OCI-LY1 (cell line): Measurements from ENCODE around the gene PCYT1A.

Experiments used
- H2AFZ ChIP-seq: fragments of 200-600 bp; sonication (generic), shearing (Covaris generic); 2 replicates; pipeline ENCODE4 v1.6.0; 2014; ENCODE audit warnings: antibody characterized with exemption, mild to moderate bottlenecking, low read length
- H3F3A ChIP-seq: fragments of 200-600 bp; sonication (generic), shearing (Covaris generic); 2 replicates; pipeline ENCODE4 v1.6.0; 2014; ENCODE audit warnings: mild to moderate bottlenecking, antibody characterized with exemption, low read length, moderate library complexity; ENCODE audit not compliant: insufficient read depth
- H3K27ac ChIP-seq: fragments of 200-600 bp; sonication (generic); 2 replicates; pipeline ENCODE4 v1.5.1; 2014; ENCODE audit warnings: low read length, mixed run types, mild to moderate bottlenecking, low read depth; ENCODE audit not compliant: poor library complexity, severe bottlenecking
- H3K27me3 ChIP-seq: fragments of 200-600 bp; sonication (generic); 2 replicates; pipeline ENCODE4 v1.6.0; 2014; ENCODE audit warnings: antibody characterized with exemption, mild to moderate bottlenecking, low read length, moderate library complexity; ENCODE audit not compliant: insufficient read depth
- H3K36me3 ChIP-seq: fragments of 200-600 bp; sonication (generic); 2 replicates; pipeline ENCODE4 v1.6.1; 2014; ENCODE audit warnings: mild to moderate bottlenecking, antibody characterized with exemption, low read length, moderate library complexity, mixed read lengths; ENCODE audit not compliant: insufficient read depth
- H3K4me1 ChIP-seq: fragments of 200-600 bp; sonication (generic); 2 replicates; pipeline ENCODE4 v1.5.1; 2014; ENCODE audit warnings: mild to moderate bottlenecking, low read length, moderate library complexity; ENCODE audit not compliant: insufficient read depth, severe bottlenecking
- H3K4me2 ChIP-seq: fragments of 200-600 bp; sonication (generic), shearing (Covaris generic); 2 replicates; pipeline ENCODE4 v1.6.1; 2014; ENCODE audit warnings: low read length
- H3K4me3 ChIP-seq: fragments of 200-600 bp; sonication (generic); 2 replicates; pipeline ENCODE4 v1.5.1; 2014; ENCODE audit warnings: low read length, low read depth, mild to moderate bottlenecking, mixed read lengths; ENCODE audit not compliant: poor library complexity, severe bottlenecking
- H3K79me2 ChIP-seq: fragments of 200-600 bp; shearing (Covaris generic); 2 replicates; pipeline ENCODE4 v1.6.1; 2016; ENCODE audit warnings: mixed run types, low read length, mixed read lengths; ENCODE audit not compliant: insufficient read depth
- H3K9ac ChIP-seq: fragments of 200-600 bp; sonication (generic), shearing (Covaris generic); 2 replicates; pipeline ENCODE4 v1.6.1; 2014; ENCODE audit warnings: mild to moderate bottlenecking, low read length, mixed read lengths
- H3K9me2 ChIP-seq: fragments of 200-600 bp; sonication (generic), shearing (Covaris generic); 2 replicates; pipeline ENCODE4 v1.6.1; 2014; ENCODE audit warnings: low read depth, mild to moderate bottlenecking, low read length, mixed read lengths
- H3K9me3 ChIP-seq: fragments of 200-600 bp; shearing (Covaris generic); 2 replicates; pipeline ENCODE4 v1.6.1; 2014; ENCODE audit warnings: low read length, mixed read lengths
- H4K20me1 ChIP-seq: fragments of 200-600 bp; sonication (generic), shearing (Covaris generic); 2 replicates; pipeline ENCODE4 v1.6.0; 2016; ENCODE audit warnings: mild to moderate bottlenecking, low read length; ENCODE audit not compliant: insufficient read depth
- CTCF ChIP-seq: fragments of 200-600 bp; sonication (generic), shearing (Covaris generic); IDR thresholded peaks from 2 replicates; pipeline ENCODE4 v1.5.1; 2017; ENCODE audit warnings: mild to moderate bottlenecking, antibody characterized with exemption, low read length, moderate library complexity, mixed read lengths
- EZH2 ChIP-seq: fragments of 200-600 bp; sonication (generic), shearing (Covaris generic); IDR thresholded peaks from 2 replicates; pipeline ENCODE4 v1.8.0; 2017; ENCODE audit warnings: borderline replicate concordance, mixed run types, mild to moderate bottlenecking, antibody characterized with exemption, low read length, moderate library complexity, mixed read lengths

PCYT1A gene

DNA sequence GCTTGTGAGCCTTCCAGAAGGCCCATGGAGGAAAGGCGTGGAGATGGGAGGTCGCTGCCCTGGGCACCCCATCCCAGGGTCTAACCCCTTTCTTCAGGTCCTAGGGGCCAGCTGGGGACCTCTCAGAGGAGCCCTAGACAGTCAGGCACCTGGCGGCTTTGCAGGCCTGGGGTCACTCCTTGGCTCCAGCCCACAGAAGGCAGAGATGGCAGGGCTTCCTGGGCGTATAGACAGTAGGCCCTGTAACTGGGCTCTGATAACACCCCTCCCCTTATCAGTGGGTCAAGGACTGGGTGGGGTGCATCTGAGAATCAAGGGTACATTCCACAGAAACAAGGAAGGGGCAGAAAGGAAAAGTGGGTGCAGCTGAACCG, 93.0 kb downstream of the PCYT1A start:
- no peaks in the 10 kb centered on the region for H3K9me3 ChIP-seq
- H3K27ac ChIP-seq: no peak overlapping the region
- H3K79me2 ChIP-seq: no peaks in the 10 kb centered on the region
- H3K9me2 ChIP-seq: no peaks in the 10 kb centered on the region
- no peaks in the 10 kb centered on the region for H3K36me3 ChIP-seq
- no peak overlapping the region for H3K4me2 ChIP-seq
- H4K20me1 ChIP-seq: no peaks in the 10 kb centered on the region
- 0 out of 2 replicates have a peak, but pooled peaks cover 7% of the 10 kb centered on the region for H3K27me3 ChIP-seq
- peaks cover 8% of the 10 kb centered on the region for H3K4me1 ChIP-seq
- no peak overlapping the region for H2AFZ ChIP-seq
- TF ChIP-seq CTCF (no peak), EZH2 (no peak)
- H3F3A ChIP-seq: no peaks in the 10 kb centered on the region
- H3K9ac ChIP-seq: no peak overlapping the region
- no peak overlapping the region for H3K4me3 ChIP-seq

DNA sequence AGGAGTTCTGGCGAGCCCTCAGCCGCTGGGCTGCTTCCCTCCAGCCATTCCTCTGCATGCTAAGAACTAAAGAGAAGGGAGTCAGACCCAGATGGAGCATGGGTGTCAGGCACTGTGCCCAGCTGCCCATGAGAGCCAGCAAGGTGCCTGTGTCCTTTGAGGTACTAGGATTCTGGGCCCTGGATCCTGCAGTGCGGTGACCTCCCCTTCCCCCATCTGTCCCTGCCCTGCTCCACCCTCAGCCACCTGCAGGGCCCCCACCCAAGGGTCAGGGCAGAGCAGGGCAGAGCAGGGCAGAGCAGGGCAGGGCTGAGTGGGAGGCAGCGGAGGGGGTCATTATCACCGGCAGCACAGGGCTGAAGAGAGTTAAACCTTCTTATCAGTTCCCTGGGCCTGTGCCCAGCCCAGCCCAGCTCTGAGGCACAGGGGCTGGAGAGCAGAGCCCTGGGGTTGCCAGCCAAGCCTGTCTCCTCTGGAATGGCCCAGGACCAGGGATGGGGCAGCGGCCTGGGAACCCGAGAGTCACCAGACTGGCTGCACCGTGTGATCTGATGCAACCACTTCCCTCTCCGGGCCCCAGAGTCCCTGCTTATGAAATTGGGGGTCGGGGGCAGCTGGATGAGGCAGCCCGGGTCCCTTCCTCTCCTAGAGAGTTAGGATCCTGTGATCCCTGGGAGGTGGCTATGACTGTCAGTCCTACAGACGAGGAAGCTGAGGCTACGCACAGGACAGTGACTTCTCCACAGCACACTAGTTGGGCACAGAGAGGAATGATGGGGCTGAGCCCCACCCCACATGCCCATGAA, 93.6 kb downstream of the PCYT1A start:
- Histone ChIP-seq H3K9ac (no peak overlapping the region), H2AFZ (no peak overlapping the region), H3K27ac (no peak overlapping the region), H3K4me2 (no peak overlapping the region), H3K79me2 (no peaks in the 10 kb centered on the region), H4K20me1 (no peaks in the 10 kb centered on the region), H3K27me3 (0 out of 2 replicates have a peak, but pooled peaks cover 7% of the 10 kb centered on the region), H3K9me3 (no peaks in the 10 kb centered on the region), H3K36me3 (no peaks in the 10 kb centered on the region), H3K9me2 (no peaks in the 10 kb centered on the region), H3F3A (no peaks in the 10 kb centered on the region), H3K4me3 (no peak overlapping the region), H3K4me1 (peaks cover 8% of the 10 kb centered on the region)
- TF ChIP-seq CTCF (no peak), EZH2 (no peak)

- Histone ChIP-seq H4K20me1 (no peaks in the 10 kb centered on the region), H3F3A (no peaks in the 10 kb centered on the region), H3K27me3 (0 out of 2 replicates have a peak, but pooled peaks cover 7% of the 10 kb centered on the region), H3K9me2 (no peaks in the 10 kb centered on the region), H3K4me3 (no peak overlapping the region), H3K27ac (no peak overlapping the region), H3K4me1 (peaks cover 8% of the 10 kb centered on the region), H2AFZ (no peak overlapping the region), H3K4me2 (no peak overlapping the region), H3K79me2 (no peaks in the 10 kb centered on the region), H3K9me3 (no peaks in the 10 kb centered on the region), H3K36me3 (no peaks in the 10 kb centered on the region), H3K9ac (no peak overlapping the region)
- TF ChIP-seq EZH2 (no peak), CTCF (no peak)
These were observed 94.3 kb downstream of the PCYT1A start for GRCh38 chr3:196193133-196193735.
